ENCODE data around the gene PYGL.

- TF ChIP-seq CTCF (IDR thresholded peaks at IDR 0.05) (no peak), EZH2 (IDR thresholded peaks at IDR 0.05) (no peak), EZH2phosphoT487 (IDR thresholded peaks at IDR 0.05) (no peak)
Observed at GRCh38 chr14:50970886-50971781, 26.9 kb upstream of the PYGL start.

All from neural progenitor cell (in vitro differentiated cells).